ENCODE data around the gene JARID2. TPM values are rescaled to one million over a fixed set of nuclear protein-coding genes. Genes with fewer than 3 reads are reported as not detected.

The JARID2 gene
- polyA plus RNA-seq, 1 donor (not counting 4 experiments of a cell fraction or from before 2014, with no cell fraction given): 11.0 TPM

GRCh38 chr6:15400572-15401004 lies 154.7 kb downstream of the JARID2 start:
- no peak overlapping the region for H2AFZ ChIP-seq (ENCODE audit: control insufficient read depth, low read length)
- FAIRE-seq: no peak
- H3K4me1 ChIP-seq (ENCODE audit: control insufficient read depth, extremely low read depth, insufficient read depth, low read length): peaks cover 13% of the 10 kb centered on the region
- no peaks in the 10 kb centered on the region for H3K27me3 ChIP-seq (ENCODE audit: control insufficient read depth, extremely low read depth, insufficient read depth, low read length)
- H3K79me2 ChIP-seq (ENCODE audit: control insufficient read depth, insufficient read depth, low read length): peaks cover 92% of the 10 kb centered on the region
- no peak overlapping the region for H3K4me2 ChIP-seq (ENCODE audit: control insufficient read depth, extremely low read depth, insufficient read depth, low read depth, low read length)
- H3K9me1 ChIP-seq (ENCODE audit: control insufficient read depth, extremely low read depth, insufficient read depth, low read length): no peaks in the 10 kb centered on the region
- dilution Hi-C loops (cut with MboI; ENCODE audit: extremely low pct_ligation_motif_present, low sequenced_read_pairs): no loop called here
- H3K9ac ChIP-seq (ENCODE audit: control insufficient read depth, extremely low read depth, insufficient read depth, low read length): no peak overlapping the region
- no peak for DNase-seq (ENCODE audit: low read depth, low spot score)
- no peaks in the 10 kb centered on the region for H3K36me3 ChIP-seq (ENCODE audit: control insufficient read depth in 2 of 2, extremely low read depth in 1 of 2, insufficient read depth in 2 of 2, low read length in 2 of 2)
- H3K27ac ChIP-seq (ENCODE audit: control insufficient read depth, insufficient read depth, low read length): no peak overlapping the region
- no peak overlapping the region for H3K4me3 ChIP-seq (ENCODE audit: control insufficient read depth in 2 of 3, extremely low read depth in 1 of 3, insufficient read depth in 2 of 3, low read depth in 1 of 3, low read length in 3 of 3)
- peaks cover 4% of the 10 kb centered on the region for H4K20me1 ChIP-seq (ENCODE audit: control insufficient read depth, extremely low read depth, insufficient read depth, low read length)
- no peaks in the 10 kb centered on the region for H3K9me3 ChIP-seq (ENCODE audit: control insufficient read depth, low read depth, low read length)
- TF ChIP-seq EZH2 (IDR thresholded peaks at IDR 0.05; ENCODE audit: low read length): no peak
- TF ChIP-seq CTCF (optimal IDR thresholded peaks at IDR 0.05 in 1 of 3, IDR thresholded peaks at IDR 0.05 in 1 of 3, conservative IDR thresholded peaks at IDR 0.05 in 1 of 3; ENCODE audit: extremely low read depth in 1 of 3, insufficient read depth in 2 of 3, low read length in 3 of 3): no peak

GRCh38 chr6:15401120-15401519 lies 155.3 kb downstream of the JARID2 start:
- Histone ChIP-seq H3K36me3 (ENCODE audit: control insufficient read depth in 2 of 2, extremely low read depth in 1 of 2, insufficient read depth in 2 of 2, low read length in 2 of 2) (no peaks in the 10 kb centered on the region), H3K4me1 (ENCODE audit: control insufficient read depth, extremely low read depth, insufficient read depth, low read length) (peaks cover 13% of the 10 kb centered on the region), H3K27ac (ENCODE audit: control insufficient read depth, insufficient read depth, low read length) (no peak overlapping the region), H3K4me2 (ENCODE audit: control insufficient read depth, extremely low read depth, insufficient read depth, low read depth, low read length) (no peak overlapping the region), H3K79me2 (ENCODE audit: control insufficient read depth, insufficient read depth, low read length) (peaks cover 93% of the 10 kb centered on the region), H3K4me3 (ENCODE audit: control insufficient read depth in 2 of 3, extremely low read depth in 1 of 3, insufficient read depth in 2 of 3, low read depth in 1 of 3, low read length in 3 of 3) (no peak overlapping the region), H3K9me1 (ENCODE audit: control insufficient read depth, extremely low read depth, insufficient read depth, low read length) (no peaks in the 10 kb centered on the region), H3K27me3 (ENCODE audit: control insufficient read depth, extremely low read depth, insufficient read depth, low read length) (no peaks in the 10 kb centered on the region), H2AFZ (ENCODE audit: control insufficient read depth, low read length) (no peak overlapping the region), H3K9me3 (ENCODE audit: control insufficient read depth, low read depth, low read length) (no peaks in the 10 kb centered on the region), H4K20me1 (ENCODE audit: control insufficient read depth, extremely low read depth, insufficient read depth, low read length) (peaks cover 4% of the 10 kb centered on the region), H3K9ac (ENCODE audit: control insufficient read depth, extremely low read depth, insufficient read depth, low read length) (no peak overlapping the region)
- TF ChIP-seq EZH2 (IDR thresholded peaks at IDR 0.05; ENCODE audit: low read length): no peak
- TF ChIP-seq CTCF (optimal IDR thresholded peaks at IDR 0.05 in 1 of 3, IDR thresholded peaks at IDR 0.05 in 1 of 3, conservative IDR thresholded peaks at IDR 0.05 in 1 of 3; ENCODE audit: extremely low read depth in 1 of 3, insufficient read depth in 2 of 3, low read length in 3 of 3): no peak
- dilution Hi-C loops (cut with MboI; ENCODE audit: extremely low pct_ligation_motif_present, low sequenced_read_pairs): no loop called here
- DNase-seq (ENCODE audit: low read depth, low spot score) (no peak), FAIRE-seq (no peak)

All from keratinocyte (primary cell).